ENCODE measurements around the gene OR52E4. TPM values are rescaled to one million over a fixed set of nuclear protein-coding genes. Genes with fewer than 3 reads are reported as not detected.

Gene OR52E4
- total and polyA plus RNA-seq, 2 experiments from 2014 or later: not detected

DNA sequence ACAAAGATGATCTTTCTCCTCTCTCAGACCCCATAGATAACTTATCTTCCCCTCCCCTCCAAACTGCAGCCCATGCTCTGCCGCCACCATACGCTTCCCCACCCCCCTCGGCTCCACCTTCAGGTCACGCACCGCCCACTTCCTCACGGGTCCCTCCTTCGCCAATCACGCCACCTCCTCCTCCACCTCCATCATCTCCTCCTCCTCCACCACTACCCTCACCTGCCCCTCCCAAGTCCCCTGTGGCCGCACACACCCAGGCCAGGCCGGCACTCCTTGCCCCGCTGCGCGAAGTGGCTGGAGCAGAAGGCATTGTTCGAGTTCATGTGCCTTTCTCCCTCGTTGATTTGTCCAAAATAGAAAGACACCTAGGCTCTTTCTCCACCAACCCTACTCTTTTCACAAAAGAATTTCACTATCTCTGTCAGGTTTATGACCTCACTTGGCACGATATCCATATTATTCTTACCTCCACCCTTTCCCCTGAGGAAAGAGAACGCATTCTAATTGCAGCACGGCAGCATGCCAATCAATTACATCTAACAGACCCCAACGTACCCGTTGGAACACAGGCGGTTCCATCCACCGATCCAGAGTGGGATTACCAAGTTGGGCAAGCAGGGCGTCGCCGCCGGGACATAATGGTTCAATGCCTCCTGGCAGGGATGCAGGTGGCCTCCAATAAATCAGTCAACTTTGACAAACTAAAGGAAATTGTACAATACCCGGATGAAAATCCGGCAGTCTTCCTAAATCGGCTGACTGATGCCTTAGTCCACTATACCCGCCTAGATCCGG lies 49.3 kb downstream of the OR52E4 start:
- H4K20me1 ChIP-seq (replicated peaks; ENCODE audit: insufficient read depth): no peaks in the 10 kb centered on the region
- ATAC-seq (no peak), DNase-seq (ENCODE audit: low spot score) (no peak)
- no peak overlapping the region for H3K4me3 ChIP-seq
- H3K27me3 ChIP-seq (ENCODE audit: insufficient read depth): no peaks in the 10 kb centered on the region
- Mint-ChIP-seq H3K9me3 (peaks cover 57% of the 10 kb centered on the region), H3K4me1 (no peaks in the 10 kb centered on the region), H3K36me3 (ENCODE audit: low read depth) (peaks cover 24% of the 10 kb centered on the region), H3K27me3 (ENCODE audit: insufficient read depth, low read depth, poor library complexity) (peaks cover 16% of the 10 kb centered on the region), H3K27ac (no peak overlapping the region), H3K4me3 (no peak overlapping the region)
- H3K27ac ChIP-seq (ENCODE audit: low read depth): no peak overlapping the region
- TF ChIP-seq POLR2AphosphoS5 (IDR thresholded peaks at IDR 0.05; ENCODE audit: low read depth) (no peak), ZNF114 (CRISPR knock-in tag; IDR thresholded peaks at IDR 0.05) (no peak), CTCF (conservative IDR thresholded peaks at IDR 0.05; ENCODE audit: low read depth in 2 of 2) (no peak), EZH2 (IDR thresholded peaks at IDR 0.05; ENCODE audit: low read depth, unreplicated experiment) (no peak)
- no peaks in the 10 kb centered on the region for H3K36me3 ChIP-seq (ENCODE audit: insufficient read depth)
- no peaks in the 10 kb centered on the region for H3K79me2 ChIP-seq (replicated peaks; ENCODE audit: insufficient read depth)
- H3F3A ChIP-seq (replicated peaks; ENCODE audit: low read depth): no peaks in the 10 kb centered on the region
- H3K4me1 ChIP-seq (ENCODE audit: insufficient read depth): no peaks in the 10 kb centered on the region
- no peak overlapping the region for H2AFZ ChIP-seq
- peaks cover 5% of the 10 kb centered on the region for H3K9me2 ChIP-seq (ENCODE audit: insufficient read depth)
- no peak overlapping the region for H3K4me2 ChIP-seq

DNA sequence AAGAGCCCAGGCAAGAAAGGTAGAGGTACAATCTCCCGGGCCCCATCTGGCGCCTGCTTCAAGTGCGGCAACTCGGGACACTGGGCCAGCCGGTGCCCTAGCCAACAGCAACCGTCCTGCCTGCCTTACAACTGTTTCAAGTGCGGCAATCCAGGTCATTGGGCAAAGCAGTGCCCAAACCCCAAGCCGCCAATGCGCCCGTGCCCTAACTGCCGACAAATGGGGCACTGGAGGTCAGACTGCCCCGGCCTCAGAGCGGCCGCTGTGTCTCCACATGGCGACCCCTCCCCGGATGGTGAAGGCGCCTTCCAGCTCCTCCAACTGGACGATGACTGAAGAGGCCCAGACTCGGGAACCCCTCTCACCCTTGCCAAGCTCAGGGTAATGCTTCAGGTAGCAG lies 50.2 kb downstream of the OR52E4 start:
- no peaks in the 10 kb centered on the region for H3K4me1 ChIP-seq (ENCODE audit: insufficient read depth)
- ATAC-seq (no peak), DNase-seq (ENCODE audit: low spot score) (no peak)
- Mint-ChIP-seq H3K9me3 (peaks cover 61% of the 10 kb centered on the region), H3K27me3 (ENCODE audit: insufficient read depth, low read depth, poor library complexity) (peaks cover 16% of the 10 kb centered on the region), H3K36me3 (ENCODE audit: low read depth) (peaks cover 24% of the 10 kb centered on the region), H3K4me1 (no peaks in the 10 kb centered on the region), H3K4me3 (no peak overlapping the region), H3K27ac (no peak overlapping the region)
- no peaks in the 10 kb centered on the region for H3F3A ChIP-seq (replicated peaks; ENCODE audit: low read depth)
- no peaks in the 10 kb centered on the region for H3K27me3 ChIP-seq (ENCODE audit: insufficient read depth)
- H4K20me1 ChIP-seq (replicated peaks; ENCODE audit: insufficient read depth): no peaks in the 10 kb centered on the region
- H3K27ac ChIP-seq (ENCODE audit: low read depth): no peak overlapping the region
- peaks cover 5% of the 10 kb centered on the region for H3K9me2 ChIP-seq (ENCODE audit: insufficient read depth)
- no peak overlapping the region for H2AFZ ChIP-seq
- no peak overlapping the region for H3K4me3 ChIP-seq
- H3K79me2 ChIP-seq (replicated peaks; ENCODE audit: insufficient read depth): no peaks in the 10 kb centered on the region
- H3K4me2 ChIP-seq: no peak overlapping the region
- no peaks in the 10 kb centered on the region for H3K36me3 ChIP-seq (ENCODE audit: insufficient read depth)
- TF ChIP-seq CTCF (conservative IDR thresholded peaks at IDR 0.05; ENCODE audit: low read depth in 2 of 2): no peak
- TF ChIP-seq CREB1 (CRISPR knock-in tag; IDR thresholded peaks at IDR 0.05; ENCODE audit: low read depth): no peak
- TF ChIP-seq EZH2phosphoT487 (IDR thresholded peaks at IDR 0.05; ENCODE audit: unreplicated experiment): no peak
- TF ChIP-seq ZNF331 (CRISPR knock-in tag; IDR thresholded peaks at IDR 0.05; ENCODE audit: low read depth): no peak
- TF ChIP-seq POLR2AphosphoS5 (IDR thresholded peaks at IDR 0.05; ENCODE audit: low read depth): no peak
- TF ChIP-seq ZNF114 (CRISPR knock-in tag; IDR thresholded peaks at IDR 0.05): no peak
- no peak for TF ChIP-seq ETS1 (IDR thresholded peaks at IDR 0.05)
- no peak for TF ChIP-seq EZH2 (IDR thresholded peaks at IDR 0.05; ENCODE audit: low read depth, unreplicated experiment)
- TF ChIP-seq, protein P1, sequence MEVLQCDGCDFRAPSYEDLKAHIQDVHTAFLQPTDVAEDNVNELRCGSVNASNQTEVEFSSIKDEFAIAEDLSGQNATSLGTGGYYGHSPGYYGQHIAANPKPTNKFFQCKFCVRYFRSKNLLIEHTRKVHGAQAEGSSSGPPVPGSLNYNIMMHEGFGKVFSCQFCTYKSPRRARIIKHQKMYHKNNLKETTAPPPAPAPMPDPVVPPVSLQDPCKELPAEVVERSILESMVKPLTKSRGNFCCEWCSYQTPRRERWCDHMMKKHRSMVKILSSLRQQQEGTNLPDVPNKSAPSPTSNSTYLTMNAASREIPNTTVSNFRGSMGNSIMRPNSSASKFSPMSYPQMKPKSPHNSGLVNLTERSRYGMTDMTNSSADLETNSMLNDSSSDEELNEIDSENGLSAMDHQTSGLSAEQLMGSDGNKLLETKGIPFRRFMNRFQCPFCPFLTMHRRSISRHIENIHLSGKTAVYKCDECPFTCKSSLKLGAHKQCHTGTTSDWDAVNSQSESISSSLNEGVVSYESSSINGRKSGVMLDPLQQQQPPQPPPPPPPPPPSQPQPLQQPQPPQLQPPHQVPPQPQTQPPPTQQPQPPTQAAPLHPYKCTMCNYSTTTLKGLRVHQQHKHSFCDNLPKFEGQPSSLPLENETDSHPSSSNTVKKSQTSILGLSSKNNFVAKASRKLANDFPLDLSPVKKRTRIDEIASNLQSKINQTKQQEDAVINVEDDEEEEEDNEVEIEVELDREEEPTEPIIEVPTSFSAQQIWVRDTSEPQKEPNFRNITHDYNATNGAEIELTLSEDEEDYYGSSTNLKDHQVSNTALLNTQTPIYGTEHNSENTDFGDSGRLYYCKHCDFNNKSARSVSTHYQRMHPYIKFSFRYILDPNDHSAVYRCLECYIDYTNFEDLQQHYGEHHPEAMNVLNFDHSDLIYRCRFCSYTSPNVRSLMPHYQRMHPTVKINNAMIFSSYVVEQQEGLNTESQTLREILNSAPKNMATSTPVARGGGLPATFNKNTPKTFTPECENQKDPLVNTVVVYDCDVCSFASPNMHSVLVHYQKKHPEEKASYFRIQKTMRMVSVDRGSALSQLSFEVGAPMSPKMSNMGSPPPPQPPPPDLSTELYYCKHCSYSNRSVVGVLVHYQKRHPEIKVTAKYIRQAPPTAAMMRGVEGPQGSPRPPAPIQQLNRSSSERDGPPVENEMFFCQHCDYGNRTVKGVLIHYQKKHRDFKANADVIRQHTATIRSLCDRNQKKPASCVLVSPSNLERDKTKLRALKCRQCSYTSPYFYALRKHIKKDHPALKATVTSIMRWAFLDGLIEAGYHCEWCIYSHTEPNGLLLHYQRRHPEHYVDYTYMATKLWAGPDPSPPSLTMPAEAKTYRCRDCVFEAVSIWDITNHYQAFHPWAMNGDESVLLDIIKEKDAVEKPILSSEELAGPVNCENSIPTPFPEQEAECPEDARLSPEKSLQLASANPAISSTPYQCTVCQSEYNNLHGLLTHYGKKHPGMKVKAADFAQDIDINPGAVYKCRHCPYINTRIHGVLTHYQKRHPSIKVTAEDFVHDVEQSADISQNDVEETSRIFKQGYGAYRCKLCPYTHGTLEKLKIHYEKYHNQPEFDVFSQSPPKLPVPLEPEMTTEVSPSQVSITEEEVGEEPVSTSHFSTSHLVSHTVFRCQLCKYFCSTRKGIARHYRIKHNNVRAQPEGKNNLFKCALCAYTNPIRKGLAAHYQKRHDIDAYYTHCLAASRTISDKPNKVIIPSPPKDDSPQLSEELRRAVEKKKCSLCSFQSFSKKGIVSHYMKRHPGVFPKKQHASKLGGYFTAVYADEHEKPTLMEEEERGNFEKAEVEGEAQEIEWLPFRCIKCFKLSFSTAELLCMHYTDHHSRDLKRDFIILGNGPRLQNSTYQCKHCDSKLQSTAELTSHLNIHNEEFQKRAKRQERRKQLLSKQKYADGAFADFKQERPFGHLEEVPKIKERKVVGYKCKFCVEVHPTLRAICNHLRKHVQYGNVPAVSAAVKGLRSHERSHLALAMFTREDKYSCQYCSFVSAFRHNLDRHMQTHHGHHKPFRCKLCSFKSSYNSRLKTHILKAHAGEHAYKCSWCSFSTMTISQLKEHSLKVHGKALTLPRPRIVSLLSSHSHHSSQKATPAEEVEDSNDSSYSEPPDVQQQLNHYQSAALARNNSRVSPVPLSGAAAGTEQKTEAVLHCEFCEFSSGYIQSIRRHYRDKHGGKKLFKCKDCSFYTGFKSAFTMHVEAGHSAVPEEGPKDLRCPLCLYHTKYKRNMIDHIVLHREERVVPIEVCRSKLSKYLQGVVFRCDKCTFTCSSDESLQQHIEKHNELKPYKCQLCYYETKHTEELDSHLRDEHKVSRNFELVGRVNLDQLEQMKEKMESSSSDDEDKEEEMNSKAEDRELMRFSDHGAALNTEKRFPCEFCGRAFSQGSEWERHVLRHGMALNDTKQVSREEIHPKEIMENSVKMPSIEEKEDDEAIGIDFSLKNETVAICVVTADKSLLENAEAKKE (CRISPR knock-in tag; IDR thresholded peaks at IDR 0.05): no peak
